Right kidney (tissue), 9 donors: Measurements from ENCODE around the gene CGB5.
"Not testable (repeated sequence)": the region's sequence is repeated elsewhere in the genome, so short reads cannot be mapped to it uniquely, and the experiment has no call there.

Experiments used
- DNase-seq: peaks from one replicate; pipeline ENCODE4 v3.0.0-alpha.2; 2016
- long read RNA-seq, 8 donors: transcript quantifications; one replicate each; lab custom pipeline, GENCODE V29; 2026

The CGB5 gene
- long read RNA-seq, donor 1, result 0 reads
- long read RNA-seq, donor 2, result 0 reads
- long read RNA-seq, donor 3, result 0 reads
- long read RNA-seq, donor 4, result 0 reads
- long read RNA-seq, donor 5, result 0 reads
- long read RNA-seq, donor 6, result 0 reads
- long read RNA-seq, donor 7, result 0 reads
- long read RNA-seq, donor 8, result 0 reads

- not testable (repeated sequence) for DNase-seq
Observed at GRCh38 chr19:49043548-49043947, at the start of gene CGB5. Gene CGB5 (plus strand): TSS chr19:49043848. CDS start chr19:49044210, 362 bp downstream.

- DNase-seq, result no peak
Observed at GRCh38 chr19:48994035-48994386, 49.6 kb upstream of the CGB5 start.

- DNase-seq, result no peak
Observed at GRCh38 chr19:48997972-48998371, 45.7 kb upstream of the CGB5 start.

GRCh38 chr19:48999481-49000325 is 43.9 kb upstream of the CGB5 start:
- no peak for DNase-seq

GRCh38 chr19:49004133-49004532 is 39.5 kb upstream of the CGB5 start:
- no peak for DNase-seq

GRCh38 chr19:49004964-49005614 is 38.6 kb upstream of the CGB5 start:
- no peak for DNase-seq

- DNase-seq, result no peak
Observed at GRCh38 chr19:49006905-49007304, 36.7 kb upstream of the CGB5 start.

GRCh38 chr19:49009828-49010227 is 33.8 kb upstream of the CGB5 start:
- DNase-seq, result no peak

GRCh38 chr19:49010453-49010852 is 33.2 kb upstream of the CGB5 start:
- no peak for DNase-seq

- DNase-seq, result no peak
Observed at GRCh38 chr19:49011194-49011593, 32.5 kb upstream of the CGB5 start.

- DNase-seq, result no peak
Observed at GRCh38 chr19:49014123-49014869, 29.4 kb upstream of the CGB5 start.

GRCh38 chr19:49014870-49015255 is 28.8 kb upstream of the CGB5 start:
- no peak for DNase-seq

- DNase-seq, result no peak
Observed at GRCh38 chr19:49016067-49016839, 27.4 kb upstream of the CGB5 start.

- DNase-seq, result no peak
Observed at GRCh38 chr19:49017041-49017665, 26.5 kb upstream of the CGB5 start, which contains the start of gene LHB. Gene LHB (minus strand): TSS chr19:49017091. CDS start chr19:49017081, 10 bp downstream.

- DNase-seq, result peak; percentile 73
Observed at GRCh38 chr19:49017666-49018351, 25.8 kb upstream of the CGB5 start.

- peak; percentile 46 for DNase-seq
Observed at GRCh38 chr19:49018388-49019241, 25.0 kb upstream of the CGB5 start.

- peak; percentile 57 for DNase-seq
Observed at GRCh38 chr19:49019242-49019932, 24.3 kb upstream of the CGB5 start.

- DNase-seq, result no peak
Observed at GRCh38 chr19:49020342-49020741, 23.3 kb upstream of the CGB5 start.
